Left renal cortex interstitium (tissue), 4 donors: Measurements from ENCODE around the gene DPY19L3. TPM values are rescaled to one million over a fixed set of nuclear protein-coding genes. Genes with fewer than 3 reads are reported as not detected.
A peak's percentile ranks its signal among the peaks of the same experiment; 100 is the strongest.
"Not testable (repeated sequence)": the region's sequence is repeated elsewhere in the genome, so short reads cannot be mapped to it uniquely, and the experiment has no call there.

Source experiments
- DNase-seq, 4 donors: peaks; one replicate each; pipeline ENCODE4 v3.0.0-alpha.2; 2013; ENCODE audit warnings: low read depth in 4 of 4, low spot score in 2 of 4, missing footprints in 1 of 4
- polyA plus RNA-seq, 4 donors: library from polyadenylated mRNA; unstranded; fragments of 120-200 nt; gene quantifications; one replicate each; pipeline ENCODE4 v1.2.1, GENCODE V29; 2013; ENCODE audit not compliant: insufficient read length in 4 of 4

Gene DPY19L3
- polyA plus RNA-seq, 4 donors = 51.8 to 79.4 (median 61.0) TPM

DNA sequence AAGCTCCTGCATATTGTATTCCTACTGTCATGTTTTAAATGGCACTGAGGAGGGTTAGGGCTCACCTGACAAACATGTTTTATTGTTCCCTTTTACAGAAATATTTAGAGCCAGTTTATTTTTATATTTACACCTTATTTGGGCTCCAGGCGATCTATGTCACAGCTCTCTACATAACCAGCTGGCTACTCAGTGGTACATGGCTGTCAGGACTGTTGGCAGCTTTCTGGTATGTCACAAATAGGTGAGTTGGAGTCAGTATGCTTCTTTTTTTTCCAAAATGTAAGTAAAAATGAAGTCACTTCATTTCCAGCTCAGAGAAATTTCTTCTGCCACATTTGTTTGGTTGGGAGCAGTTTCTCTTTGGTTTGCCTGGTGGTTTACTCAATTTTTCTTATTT is 31.5 kb downstream of the DPY19L3 start:
- DNase-seq = no peak

DNA sequence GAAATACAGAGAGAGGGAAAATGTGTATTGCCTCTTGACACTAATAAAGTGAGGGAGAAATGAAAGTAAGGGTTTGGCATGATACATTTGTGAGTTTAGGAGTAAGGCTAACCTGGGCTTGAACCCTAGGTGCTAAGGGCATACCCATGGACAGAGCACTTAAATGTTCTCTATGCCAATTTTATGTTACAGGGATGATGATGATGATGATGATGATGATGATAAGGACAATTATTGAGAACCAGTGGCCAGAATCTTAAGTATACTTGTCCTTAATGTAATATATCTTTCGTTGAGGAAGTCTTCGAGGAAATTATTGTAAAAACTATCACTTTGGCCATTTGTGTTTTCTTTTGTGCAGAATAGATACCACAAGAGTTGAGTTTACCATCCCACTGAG is 33.2 kb downstream of the DPY19L3 start:
- no peak for DNase-seq

DNA sequence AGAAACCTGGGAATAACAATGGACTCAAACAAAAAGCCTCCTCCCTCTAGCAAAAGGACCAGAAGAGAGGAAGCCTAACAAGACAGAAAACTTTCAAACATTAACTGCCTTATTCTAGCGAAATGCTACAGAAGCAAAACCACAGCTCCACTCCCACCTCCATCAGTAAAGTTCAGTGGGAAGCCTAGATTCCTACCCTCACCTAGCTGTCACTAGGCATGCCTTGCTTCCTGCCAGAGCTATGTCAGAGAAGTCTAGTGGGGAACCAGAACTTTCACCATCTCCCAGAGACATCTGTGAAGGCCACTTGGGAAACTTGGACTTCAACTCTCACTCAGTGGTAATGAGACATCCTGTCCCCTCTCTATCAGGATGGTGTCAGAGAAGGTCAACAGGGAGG is 37.1 kb downstream of the DPY19L3 start:
- DNase-seq = no peak

DNA sequence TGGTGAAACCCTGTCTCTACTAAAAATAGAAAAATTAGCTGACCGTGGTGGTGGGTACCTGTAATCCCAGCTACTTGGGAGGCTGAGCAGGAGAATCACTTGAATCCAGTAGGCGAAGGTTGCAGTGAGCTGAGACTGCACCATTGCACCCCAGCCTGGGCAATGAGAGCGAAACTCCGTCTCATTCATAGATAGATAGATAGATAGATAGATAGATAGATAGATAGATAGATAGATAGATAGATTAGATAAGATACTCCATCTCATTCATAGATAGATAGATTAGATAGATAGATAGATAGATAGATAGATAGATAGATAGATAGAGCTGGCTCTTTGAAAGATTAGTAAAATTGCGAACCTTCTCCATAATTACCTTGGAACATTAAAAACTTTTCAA is 42.0 kb downstream of the DPY19L3 start:
- DNase-seq = not testable (repeated sequence)

DNA sequence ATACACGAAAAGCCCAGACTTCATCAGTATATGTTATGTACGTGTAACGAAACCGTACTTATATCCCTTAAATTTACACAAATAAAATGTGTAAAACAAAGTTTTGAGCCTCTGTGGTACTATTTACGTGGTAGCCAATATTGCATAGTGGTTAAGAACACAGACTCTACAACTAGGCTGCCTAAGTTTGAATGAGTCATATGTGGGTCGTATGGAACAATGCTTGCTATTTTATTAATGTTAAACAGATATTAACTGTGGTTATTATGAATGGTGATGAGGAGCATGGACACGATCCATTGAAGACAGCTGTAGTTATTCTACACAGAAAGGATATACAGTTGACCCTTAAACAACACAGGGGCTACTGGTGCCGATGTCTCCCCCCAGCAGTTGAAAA is 42.5 kb downstream of the DPY19L3 start:
- DNase-seq = no peak

DNA sequence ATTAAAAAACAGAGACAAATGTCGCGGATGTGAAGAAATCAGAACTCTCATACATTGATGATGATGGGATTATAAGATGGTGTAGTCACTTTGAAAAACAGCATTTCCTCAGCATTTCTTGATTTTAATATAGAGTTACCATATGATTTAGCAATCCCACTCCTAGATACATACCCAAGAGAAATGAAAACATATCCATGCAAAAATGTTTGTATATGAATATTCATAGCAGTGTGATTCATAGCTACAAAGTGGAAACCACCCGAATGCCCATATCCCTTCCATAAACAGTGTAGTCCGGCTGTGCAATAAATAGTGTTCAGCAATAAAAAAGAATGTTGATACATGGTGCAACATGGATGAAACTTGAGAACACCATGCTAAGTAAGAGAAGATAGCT is 44.6 kb downstream of the DPY19L3 start:
- no peak for DNase-seq

DNA sequence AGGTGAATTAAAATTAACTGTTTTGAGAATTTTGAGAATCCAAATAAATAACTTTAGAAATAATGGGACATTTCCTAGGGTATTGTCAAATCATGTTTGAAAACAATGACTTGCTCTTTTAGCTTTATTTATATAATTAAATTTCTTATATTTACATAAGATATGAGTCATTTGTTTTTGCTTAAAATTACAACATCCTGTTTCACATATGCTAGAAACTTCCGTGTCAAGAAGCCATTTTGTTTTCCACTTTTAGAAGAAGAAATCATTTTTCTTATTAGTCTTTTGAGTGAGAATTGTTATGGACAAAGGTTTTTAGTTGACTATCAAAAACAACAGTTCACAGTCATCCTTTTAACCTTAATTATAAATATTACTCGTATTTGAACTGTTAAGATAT is 48.2 kb downstream of the DPY19L3 start:
- no peak for DNase-seq

DNA sequence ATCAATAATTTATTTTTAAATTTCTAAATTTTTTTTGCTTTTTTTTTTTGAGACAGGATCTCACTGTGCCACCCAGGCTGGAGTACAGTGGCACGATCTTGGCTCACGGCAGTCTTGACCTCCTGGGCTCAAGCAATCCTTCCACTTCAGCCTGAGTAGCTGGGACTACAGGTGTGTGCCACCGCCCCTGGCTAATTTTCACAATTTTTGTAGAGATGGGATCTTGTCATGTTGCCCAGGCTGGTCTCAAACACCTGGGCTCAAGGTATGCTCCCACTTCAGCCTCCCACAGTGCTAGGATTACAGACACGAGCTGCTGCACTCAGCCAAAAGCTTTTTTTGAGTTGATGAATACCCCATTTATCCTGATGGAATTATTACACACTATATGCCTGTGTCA is 50.8 kb downstream of the DPY19L3 start:
- no peak for DNase-seq

DNA sequence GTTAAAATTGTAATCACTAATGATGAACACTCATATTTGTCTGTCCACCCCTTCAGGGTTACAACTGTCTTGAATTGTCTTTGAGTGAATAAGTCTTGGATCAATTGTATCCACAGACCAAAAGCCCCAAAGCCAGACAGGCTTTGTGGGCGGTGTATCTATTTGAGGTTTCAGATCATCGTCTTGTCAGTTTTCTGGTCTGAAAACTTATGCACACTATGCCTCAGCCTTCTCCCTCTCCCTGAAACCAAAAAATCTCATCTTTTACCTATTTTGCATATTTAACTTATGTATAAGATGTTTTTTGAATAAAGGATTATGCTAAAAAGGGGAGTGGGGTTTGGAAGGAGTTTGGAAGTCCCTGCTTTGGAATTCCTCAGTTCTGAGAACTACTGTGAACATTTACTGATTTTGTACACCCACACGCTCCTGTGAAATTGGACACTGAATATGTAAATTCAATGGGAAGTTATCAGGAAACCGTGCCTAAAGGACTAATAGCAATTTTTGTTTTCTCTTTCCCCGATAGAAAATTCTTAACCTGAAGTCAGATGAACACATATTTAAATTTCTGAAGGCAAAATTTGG is 52.1 kb downstream of the DPY19L3 start:
- no peak for DNase-seq

DNA sequence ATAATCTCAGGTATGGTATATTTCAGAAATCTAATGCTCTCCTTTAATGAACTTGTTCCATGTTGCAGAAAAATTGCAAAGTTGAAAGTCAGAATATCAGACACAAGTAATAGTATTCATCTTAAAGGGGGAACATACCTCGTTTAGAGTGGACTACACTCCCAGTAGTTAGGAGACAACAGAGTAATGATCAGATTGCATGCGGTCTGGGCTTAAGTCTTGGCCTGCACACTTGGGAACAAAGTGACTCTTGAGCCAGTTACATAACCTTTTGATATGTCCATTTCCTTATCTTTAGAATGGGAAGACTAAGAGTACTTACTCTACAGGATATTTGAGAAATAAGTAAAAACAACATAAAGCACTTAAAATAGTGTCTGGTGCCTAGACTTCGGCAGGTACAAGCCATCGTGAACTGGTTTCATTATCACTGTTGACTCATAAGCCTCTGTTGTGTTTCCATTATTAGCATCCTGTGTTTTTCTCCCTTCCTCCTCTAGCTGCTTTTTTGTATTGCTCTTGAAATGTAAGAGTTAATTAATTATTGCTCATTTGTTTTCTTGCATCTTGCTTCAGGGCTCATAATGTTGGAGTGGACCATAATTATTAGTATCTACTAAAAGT is 53.0 kb downstream of the DPY19L3 start:
- DNase-seq = no peak

DNA sequence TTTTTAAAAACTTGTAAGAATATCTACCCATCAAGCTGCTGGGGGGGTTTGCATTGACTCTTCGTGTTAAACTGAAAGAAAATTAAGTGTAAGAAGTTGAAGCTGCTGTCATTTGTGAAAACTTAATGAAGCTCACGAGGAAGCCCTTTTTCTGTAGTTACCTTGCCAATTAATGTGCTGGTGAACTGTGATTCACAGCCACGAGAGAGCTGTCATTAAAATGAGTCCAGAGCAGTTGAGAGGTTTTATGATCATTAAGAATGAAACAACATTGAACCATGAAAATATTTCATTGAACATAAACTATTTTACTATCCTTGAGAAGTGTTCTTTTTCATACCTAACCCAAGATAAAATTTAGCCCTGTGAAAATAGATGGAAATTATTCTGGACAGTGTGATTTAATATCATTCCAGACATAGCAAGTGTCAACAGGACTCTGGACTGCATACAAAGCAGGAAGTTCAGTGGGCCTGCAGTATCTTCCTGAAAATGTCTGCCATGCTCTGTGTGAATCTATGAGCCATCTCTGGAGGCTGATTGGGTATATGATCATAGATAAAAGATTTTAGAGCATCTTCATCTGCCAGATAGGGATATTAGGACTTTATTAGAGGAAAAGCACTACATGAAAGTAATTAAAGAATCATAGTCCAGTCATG is 53.8 kb downstream of the DPY19L3 start:
- DNase-seq = no peak

DNA sequence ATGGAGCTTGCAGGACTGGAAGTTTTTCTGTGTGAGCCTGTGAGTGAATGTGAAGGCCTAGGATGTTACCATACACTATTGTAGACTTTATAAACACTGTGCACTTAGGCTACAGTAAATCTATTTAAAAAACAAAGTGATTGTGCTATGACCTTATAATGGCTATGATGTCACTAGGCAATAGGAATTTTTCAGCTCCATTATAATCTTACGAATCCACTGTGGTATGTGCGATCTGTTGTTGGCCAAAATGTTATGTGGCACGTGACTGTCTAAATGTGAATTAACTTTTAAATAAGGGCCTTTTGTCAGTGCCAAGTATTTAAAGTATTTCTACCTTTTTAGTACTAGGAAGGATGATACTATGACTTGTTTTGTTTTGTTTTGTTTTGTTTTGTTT is 54.9 kb downstream of the DPY19L3 start:
- no peak for DNase-seq

DNA sequence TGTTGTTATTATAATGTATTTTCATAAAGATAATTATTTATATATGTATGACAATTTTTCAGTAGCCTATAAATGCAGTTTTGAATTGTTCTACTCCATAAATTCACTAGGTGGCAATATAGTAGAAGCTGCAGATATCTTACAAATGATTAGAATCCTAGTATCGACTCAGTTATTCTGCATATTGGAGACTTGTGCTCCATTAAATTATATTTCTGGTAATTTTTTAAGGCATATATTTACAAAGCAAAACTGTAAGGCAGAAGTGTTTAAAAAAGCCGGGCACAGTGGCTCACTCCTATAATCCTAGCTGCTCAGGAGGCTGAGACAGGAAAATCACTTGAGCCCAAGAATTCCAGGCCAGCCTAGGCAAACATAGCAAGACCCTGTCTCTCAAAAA is 58.7 kb downstream of the DPY19L3 start:
- peak in 1 of 4 donors; percentile 2 for DNase-seq

DNA sequence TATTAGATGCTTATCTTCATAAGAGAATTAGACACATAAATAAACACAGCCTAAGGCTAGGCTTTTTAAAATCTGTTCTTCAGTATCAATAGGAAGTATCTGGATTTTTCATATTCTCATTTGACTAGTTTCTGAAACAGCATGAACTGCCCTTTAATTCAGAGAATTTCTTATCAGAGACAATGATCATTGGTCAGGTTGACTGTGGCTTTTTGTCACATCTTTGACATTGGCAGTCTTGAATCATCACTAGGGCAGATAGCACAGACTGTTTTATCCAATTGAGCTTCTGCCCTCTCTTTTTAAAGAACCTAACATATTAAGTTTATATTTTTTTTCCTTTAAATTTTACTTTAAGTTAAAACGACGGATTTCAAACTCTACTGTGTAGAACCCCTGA is 59.6 kb downstream of the DPY19L3 start:
- DNase-seq = no peak

DNA sequence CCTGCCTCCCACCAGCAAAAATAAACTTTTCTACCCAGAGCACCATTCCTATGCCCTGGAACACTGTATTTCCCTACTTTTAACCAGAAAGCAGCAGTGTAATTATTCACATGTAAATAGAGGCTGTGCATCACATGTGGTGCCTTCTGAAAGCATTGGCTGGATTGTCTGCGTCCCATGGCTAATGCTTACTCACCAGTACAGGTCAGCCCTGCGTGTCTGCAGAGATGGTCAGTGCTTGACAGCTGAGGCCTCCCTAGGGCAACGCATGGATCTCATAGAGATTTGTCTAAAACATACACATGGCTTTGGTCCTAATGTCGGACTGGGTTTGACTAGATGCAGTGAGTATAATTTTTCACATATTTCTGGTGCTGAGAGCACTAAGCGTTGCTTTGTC is 64.2 kb downstream of the DPY19L3 start:
- DNase-seq = no peak

DNA sequence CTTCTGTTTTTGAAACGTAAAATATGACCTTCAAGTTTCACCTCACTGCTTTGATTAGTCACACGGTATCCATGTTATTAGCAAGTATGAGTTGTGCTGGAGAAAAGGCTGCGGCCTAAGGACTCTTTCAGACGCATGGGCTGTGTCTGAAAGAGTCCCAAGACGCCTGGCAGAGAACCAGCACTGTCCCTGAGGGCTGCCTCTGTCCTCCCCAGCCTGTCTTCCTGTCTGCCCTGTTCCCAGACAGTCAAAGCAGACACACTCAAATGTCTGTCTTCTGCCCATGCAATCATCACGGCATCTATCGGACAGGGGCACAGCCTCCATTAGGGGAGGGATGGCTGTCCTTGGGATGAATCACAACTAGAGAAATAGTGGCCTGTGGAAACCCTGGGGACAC is 65.5 kb downstream of the DPY19L3 start:
- no peak for DNase-seq

DNA sequence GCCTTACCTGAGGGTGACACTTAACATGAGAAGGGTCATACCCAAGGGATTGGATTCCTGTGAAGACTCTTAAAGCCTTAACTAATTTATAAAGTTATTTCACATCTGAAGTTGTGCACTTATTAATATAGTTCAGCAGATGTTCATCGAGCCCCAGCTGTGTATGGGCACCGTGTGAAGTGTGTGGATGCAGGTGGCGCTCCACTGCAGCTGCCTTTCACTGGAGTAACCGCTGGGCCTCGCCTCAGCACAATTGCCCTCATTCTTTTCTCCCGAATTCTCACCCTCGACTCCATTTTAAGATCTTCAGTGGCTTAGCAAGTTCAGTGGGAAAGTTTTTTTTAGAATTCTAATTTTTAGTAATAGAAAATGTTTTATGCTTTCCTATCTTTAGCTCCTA is 66.2 kb downstream of the DPY19L3 start:
- DNase-seq = no peak

DNA sequence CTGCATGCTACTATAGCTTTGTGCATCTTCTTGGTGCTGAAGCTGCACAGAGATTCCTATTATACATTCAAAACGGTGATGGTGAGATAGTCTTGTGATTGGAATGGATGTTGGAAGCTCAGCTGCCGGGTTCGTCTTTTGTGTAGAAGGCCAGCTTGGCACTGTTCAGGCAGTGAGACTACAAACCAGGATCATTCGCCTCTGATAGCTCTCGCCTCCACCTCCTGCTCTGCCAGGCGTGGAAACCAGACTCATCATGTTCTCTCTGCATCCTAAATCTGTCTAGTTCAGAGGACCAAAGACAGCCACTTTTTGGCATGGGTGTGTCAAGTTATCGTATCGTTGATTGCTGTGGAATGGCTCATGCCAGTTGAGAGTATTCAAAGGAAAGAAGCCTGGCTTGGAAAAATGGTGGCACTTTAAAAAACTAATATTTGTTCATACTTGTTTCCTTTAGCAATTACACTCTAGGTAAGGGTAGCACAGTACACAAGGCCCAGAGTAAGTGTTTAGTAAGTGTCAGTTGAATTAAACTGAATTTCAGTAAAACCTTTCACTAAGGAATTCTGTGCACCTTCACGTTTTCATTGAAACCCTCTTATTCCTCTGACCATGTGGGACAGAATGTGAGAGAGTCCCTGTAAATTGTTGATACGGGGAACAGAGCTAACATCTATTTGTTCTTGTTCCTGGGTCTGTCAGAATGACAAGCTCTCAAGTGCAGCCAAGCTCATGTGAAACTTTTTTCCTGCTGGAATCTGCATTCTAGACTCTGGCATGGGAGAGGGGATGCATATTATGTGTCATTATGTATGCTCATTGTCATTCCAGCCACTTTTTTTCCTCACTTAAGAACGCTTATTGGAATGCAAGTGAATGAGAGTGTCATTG is 69.8 kb downstream of the DPY19L3 start:
- DNase-seq = no peak

DNA sequence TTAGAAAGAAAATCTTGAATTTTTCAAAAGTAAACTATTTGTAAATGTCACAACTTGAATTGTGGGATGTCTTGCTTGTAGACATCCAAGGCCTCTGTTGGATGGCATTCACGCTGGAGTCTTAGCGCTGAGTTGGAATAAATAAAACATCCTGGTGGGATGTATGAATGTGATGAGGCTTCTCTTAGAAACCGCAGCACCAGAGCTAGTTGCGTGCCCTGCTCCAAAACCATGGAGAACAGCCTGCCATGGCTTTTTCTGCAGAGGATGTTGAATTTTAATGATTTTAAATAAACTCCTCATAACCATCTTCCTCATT is 70.4 kb downstream of the DPY19L3 start:
- no peak for DNase-seq

DNA sequence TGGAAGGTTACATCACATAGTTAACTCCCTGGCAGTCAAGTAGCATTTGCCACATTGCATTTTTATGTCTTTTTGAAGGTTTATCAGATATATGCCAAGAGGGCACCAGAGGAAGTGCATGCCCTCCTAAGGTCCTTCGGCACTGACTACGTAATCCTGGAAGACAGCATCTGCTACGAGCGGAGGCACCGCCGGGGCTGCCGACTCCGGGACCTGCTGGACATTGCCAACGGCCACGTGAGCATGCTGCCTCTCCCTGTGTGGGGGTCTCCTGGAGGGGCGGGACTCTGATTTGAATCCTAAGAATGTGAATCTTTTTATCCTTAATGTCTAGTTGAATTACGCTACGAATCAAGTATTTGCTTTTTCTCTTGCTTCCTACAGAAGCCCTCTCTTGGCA is 74.8 kb downstream of the DPY19L3 start:
- DNase-seq = no peak

DNA sequence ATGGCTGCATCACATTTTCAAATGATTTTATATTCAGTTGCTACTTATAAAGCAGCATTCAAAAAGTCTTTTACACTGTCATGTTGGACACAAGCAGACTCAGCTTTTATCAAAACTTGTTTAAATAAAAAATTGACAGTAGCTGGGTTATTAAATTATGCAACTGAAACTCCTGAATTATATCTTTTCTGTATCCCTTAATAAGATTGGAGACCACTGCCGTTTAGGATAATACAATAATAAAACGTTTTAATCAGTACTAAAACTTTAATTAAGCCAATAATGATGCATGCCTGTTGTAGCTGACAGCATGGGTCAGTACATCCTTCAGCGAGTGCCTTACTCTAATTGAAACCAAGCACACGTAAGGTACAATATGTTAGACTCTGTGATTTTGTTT is 78.0 kb downstream of the DPY19L3 start:
- no peak for DNase-seq

DNA sequence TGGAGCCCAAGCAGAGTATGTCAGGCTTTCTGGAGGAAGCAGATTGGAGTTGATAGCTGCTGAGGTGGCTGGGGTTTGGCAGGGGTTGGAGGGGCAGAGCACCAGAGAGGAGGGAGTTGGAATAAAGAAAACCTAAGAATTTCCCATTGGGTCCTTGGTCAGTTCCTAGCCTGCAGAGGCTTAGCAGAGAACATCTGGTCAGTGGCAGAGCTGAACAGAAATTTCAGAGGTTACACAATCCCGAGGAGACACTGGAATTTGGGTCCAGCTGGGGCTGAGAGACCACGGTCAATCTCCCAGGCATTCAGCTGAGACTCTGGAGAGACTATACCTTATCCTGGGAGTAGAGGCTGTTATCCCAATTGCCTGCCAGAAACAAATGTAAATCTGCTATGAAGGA is 84.4 kb downstream of the DPY19L3 start:
- DNase-seq = no peak
